Transverse colon (tissue), 4 donors: Measurements from ENCODE around the gene DNAJB5. TPM values are rescaled to one million over a fixed set of nuclear protein-coding genes. Genes with fewer than 3 reads are reported as not detected.

Source experiments
- DNase-seq: peaks from one replicate; pipeline ENCODE4 v3.0.0-alpha.2; 2019
- H3K27ac ChIP-seq, 4 donors: fragments of 200-600 bp; sonication (generic); 2 replicates each; pipeline ENCODE4 v1.5.1; 2016 to 2018; ENCODE audit warnings: inconsistent platforms in 4 of 4
- H3K27me3 ChIP-seq: fragments of 200-600 bp; sonication (generic); 2 replicates; pipeline ENCODE4 v1.5.1; 2017; ENCODE audit warnings: inconsistent platforms
- H3K36me3 ChIP-seq, 4 donors: fragments of 200-600 bp; sonication (generic); 2 replicates each; pipeline ENCODE4 v1.5.1; 2017 to 2019; ENCODE audit warnings: inconsistent platforms in 4 of 4
- H3K4me1 ChIP-seq, 4 donors: fragments of 200-600 bp; sonication (generic); 2 replicates each; pipeline ENCODE4 v1.5.1; 2017 to 2020; ENCODE audit warnings: inconsistent platforms in 4 of 4
- H3K4me3 ChIP-seq, 4 donors: fragments of 200-600 bp; sonication (generic); 1 replicate in 1 of 4; 2 replicates in 3 of 4; pipeline versions ENCODE4 v1.5.1 to v1.6.1; 2017 to 2019; ENCODE audit warnings: inconsistent platforms in 4 of 4
- H3K9me3 ChIP-seq, 2 donors: fragments of 200-600 bp; sonication (generic); 2 replicates each; pipeline ENCODE4 v1.5.1; 2017 to 2019; ENCODE audit warnings: inconsistent platforms in 2 of 2
- EP300 ChIP-seq: sonication (generic); formaldehyde crosslinking; IDR thresholded peaks from one replicate; pipeline ENCODE4 v1.6.1; 2017; ENCODE audit warnings: antibody characterized with exemption, low read depth
- POLR2A ChIP-seq: fragments of 450-650 bp; IDR thresholded peaks from one replicate; pipeline ENCODE4 v1.6.1; 2016; ENCODE audit warnings: antibody characterized with exemption, mild to moderate bottlenecking, moderate library complexity
- POLR2AphosphoS5 ChIP-seq, 3 donors: sonication (generic); formaldehyde crosslinking; IDR thresholded peaks; one replicate each; pipeline ENCODE4 v1.6.1; 2016; ENCODE audit warnings: antibody characterized with exemption in 3 of 3
- WGBS, 2 donors: methylation state at CpG; one replicate each; pipeline ENCODE4 v1.1.5; 2018; ENCODE audit warnings: low coverage in 1 of 2; 5-methylcytosine and 5-hydroxymethylcytosine counted together
- in situ Hi-C, 4 donors: fragments of 200-750 bp; cut with MboI; loops; one replicate each; pipeline versions ENCODE4 v1.15.0 to v1.15.1; 2017; ENCODE audit warnings: low sequenced_read_pairs in 3 of 4, low pct_ligation_motif_present in 1 of 4, low pct_unique_long_range_greater_than_20kb in 1 of 4
- intact Hi-C: fragments of 100-400 bp; cut with DNase I; formaldehyde crosslinking; loops from one replicate; pipeline ENCODE4 v1.15.1; 2023; ENCODE audit warnings: low total_unique reads
- total RNA-seq, 4 donors: library from RNA; depleted of rRNA; stranded (reverse); fragments of >200 nt; gene quantifications; one replicate each; pipeline ENCODE4 v1.1.0, GENCODE V29; 2016
- TF ChIP-seq, protein P1 (sequence below), 5 experiments: fragments of 200-600 bp in 3 of 5; fragments of 450-650 bp in 2 of 5; sonication (generic) in 3 of 5; IDR thresholded peaks; 1 replicate in 2 of 5; 2 replicates in 3 of 5; pipeline ENCODE4 v1.5.1; 2016 to 2017; ENCODE audit warnings: antibody characterized with exemption in 5 of 5, inconsistent platforms in 3 of 5, mild to moderate bottlenecking in 2 of 5, moderate library complexity in 1 of 5

The DNAJB5 gene
- total RNA-seq, 4 donors from 2014 or later: 4.1 to 22.5 (median 10.2) TPM

DNA sequence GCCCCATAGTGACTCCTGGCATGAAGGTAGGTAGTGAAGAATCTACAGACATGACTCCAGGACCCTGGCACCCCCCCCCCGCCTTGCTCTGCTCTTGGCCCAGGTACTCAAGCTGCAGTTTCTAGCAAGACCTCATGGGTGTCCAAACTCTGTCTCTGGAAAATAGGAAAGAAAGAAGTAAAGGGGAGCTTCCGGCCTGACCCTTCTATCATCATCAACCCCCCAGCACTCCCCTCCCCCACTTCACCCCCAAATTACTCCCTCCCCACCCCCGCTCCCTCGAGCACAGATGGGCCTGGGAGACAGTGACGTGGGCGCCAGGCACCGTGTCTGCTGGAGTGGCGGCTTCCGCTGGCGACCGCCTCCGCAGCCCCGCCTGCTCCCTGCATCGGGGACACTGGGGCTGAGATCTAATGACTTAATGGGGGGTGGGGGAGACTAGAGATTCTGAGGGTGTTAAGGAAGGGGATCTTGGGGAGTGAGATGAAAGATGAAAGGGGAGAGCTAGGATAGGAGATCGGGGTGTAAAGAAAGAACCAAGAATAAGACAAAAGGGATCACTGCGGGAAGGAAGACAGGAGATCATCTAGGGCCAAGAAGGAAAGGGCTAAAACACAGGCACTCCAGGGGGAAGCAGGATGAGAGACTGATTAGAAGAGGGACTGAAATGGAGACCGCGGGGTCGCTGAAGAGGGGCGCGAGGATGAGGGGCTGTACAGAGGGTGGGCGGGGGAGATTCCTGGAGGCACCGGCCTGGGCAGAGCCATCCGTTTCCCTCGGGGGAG, 1.1 kb upstream of the DNAJB5 start:
- TF ChIP-seq POLR2AphosphoS5 (IDR thresholded peaks at IDR 0.05) (no peak), EP300 (no peak), POLR2A (no peak)
- TF ChIP-seq, protein P1, sequence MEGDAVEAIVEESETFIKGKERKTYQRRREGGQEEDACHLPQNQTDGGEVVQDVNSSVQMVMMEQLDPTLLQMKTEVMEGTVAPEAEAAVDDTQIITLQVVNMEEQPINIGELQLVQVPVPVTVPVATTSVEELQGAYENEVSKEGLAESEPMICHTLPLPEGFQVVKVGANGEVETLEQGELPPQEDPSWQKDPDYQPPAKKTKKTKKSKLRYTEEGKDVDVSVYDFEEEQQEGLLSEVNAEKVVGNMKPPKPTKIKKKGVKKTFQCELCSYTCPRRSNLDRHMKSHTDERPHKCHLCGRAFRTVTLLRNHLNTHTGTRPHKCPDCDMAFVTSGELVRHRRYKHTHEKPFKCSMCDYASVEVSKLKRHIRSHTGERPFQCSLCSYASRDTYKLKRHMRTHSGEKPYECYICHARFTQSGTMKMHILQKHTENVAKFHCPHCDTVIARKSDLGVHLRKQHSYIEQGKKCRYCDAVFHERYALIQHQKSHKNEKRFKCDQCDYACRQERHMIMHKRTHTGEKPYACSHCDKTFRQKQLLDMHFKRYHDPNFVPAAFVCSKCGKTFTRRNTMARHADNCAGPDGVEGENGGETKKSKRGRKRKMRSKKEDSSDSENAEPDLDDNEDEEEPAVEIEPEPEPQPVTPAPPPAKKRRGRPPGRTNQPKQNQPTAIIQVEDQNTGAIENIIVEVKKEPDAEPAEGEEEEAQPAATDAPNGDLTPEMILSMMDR (IDR thresholded peaks at IDR 0.05): no peak
- no peaks in the 10 kb centered on the region for H3K36me3 ChIP-seq
- intact Hi-C loops (loop anchor here (10.0 kb wide), 1 partner anchor 84 kb away; no protein-coding TSS in a partner anchor), in situ Hi-C loops (loop anchor here in 2 of 4 donors (25.0 kb wide), 2 partner anchors 101 to 699 kb away; partner anchors contain the start of gene TPM2 (in 1 of the 2))
- no peaks in the 10 kb centered on the region for H3K27me3 ChIP-seq
- H3K4me1 ChIP-seq: peaks cover 21 to 38% (median 33%) of the 10 kb centered on the region in 4 donors
- H3K4me3 ChIP-seq: peak overlapping the region; percentile 21 to 92 (median 64)
- peak; percentile 37 for DNase-seq
- H3K27ac ChIP-seq: peak overlapping the region; percentile 61 to 94 (median 78)
- WGBS, 2 donors: 5 to 24% methylated on average over 11 to 25 of the region's 25 CpGs
- no peaks in the 10 kb centered on the region for H3K9me3 ChIP-seq

DNA sequence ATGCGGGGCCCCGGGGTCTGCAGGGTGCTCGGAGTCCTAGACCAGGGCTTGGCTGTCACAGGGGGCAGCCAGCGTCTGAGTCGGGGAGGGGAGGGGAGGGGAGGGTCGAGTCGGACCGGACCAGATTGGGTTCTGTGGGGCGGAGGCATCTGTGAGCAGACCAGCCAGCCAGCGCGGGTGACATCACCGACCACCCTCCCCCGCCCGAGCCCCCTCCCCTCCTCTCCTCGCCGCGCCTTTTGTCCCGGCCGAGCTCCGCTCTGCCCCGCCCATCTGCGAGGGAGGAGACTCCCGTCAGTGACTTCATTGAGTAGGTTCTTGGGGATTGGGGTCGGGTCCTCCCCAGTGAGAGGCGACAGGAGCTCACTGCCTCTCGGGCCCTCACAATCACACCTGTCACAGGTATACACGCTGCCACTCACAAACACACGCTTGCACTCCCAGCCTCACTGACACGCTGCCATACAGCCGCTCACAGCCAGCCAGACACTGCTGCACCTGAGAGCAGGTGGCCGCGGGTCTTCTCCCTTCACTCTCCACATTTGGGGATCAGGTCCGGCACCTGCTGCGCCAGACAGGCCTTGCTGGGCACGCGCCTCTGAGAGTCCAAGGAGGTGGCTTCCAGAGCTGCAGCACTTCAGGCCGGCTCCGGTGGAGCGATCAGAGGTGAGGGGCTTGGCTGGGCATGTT, 546 bp downstream of the DNAJB5 start:
- in situ Hi-C loops: loop anchor here in 2 of 4 donors (25.0 kb wide), 2 partner anchors 103 to 697 kb away; partner anchors contain the start of gene TPM2 (in 1 of the 2)
- H3K4me3 ChIP-seq: peak overlapping the region; percentile 56 to 97 (median 90)
- H3K4me1 ChIP-seq: peaks cover 22 to 53% (median 45%) of the 10 kb centered on the region in 4 donors
- DNase-seq: peak; percentile 63
- no peaks in the 10 kb centered on the region for H3K36me3 ChIP-seq
- intact Hi-C loops: loop anchor here (10.0 kb wide), 1 partner anchor 85 kb away; no protein-coding TSS in a partner anchor
- H3K27me3 ChIP-seq: no peaks in the 10 kb centered on the region
- no peaks in the 10 kb centered on the region for H3K9me3 ChIP-seq
- peak overlapping the region; percentile 90 to 96 (median 94) for H3K27ac ChIP-seq
- TF ChIP-seq EP300 (no peak), POLR2AphosphoS5 (IDR thresholded peaks at IDR 0.05) (peak in 2 of 3 donors; percentile 63 to 67), POLR2A (peak; percentile 19)
- TF ChIP-seq, protein P1 (IDR thresholded peaks at IDR 0.05): no peak
- WGBS, 2 donors: 6% methylated on average over 27 of the region's 39 CpGs; no CpG with 5 or more reads in 1 of the 2 donors

DNA sequence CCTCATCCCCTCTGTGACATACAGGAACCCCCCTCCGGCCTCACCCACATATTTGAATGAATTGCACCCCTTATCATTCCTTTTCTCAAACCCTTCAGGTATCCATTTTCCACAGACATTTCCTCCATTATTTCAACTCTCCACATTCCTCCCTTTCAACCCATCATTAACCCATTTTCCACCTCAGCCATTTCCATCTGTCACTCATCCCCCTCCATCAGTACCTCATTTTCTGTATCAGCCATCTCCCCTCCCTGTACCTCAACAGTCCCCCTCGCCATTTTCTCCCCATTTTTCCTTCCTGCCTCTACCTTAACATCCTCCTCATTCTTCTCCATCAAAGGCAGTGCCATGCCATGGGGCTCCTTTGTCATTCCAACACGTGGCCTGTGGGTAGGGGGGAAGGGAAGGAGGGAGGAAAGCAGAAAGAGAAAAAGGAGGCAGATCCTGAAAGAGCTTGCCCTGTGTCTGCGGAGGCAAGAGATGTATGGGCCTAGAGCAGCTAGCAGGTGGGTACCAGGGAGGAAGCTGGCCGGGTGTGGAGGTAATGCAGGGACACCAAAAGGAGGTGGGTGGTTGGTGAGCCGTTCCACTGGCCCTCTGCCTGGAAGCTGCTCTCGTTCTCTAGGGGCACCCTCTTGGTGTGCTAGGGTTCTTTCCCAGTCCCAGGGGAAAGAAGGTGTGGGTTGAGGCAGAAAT, 1.5 kb downstream of the DNAJB5 start:
- H3K36me3 ChIP-seq: no peaks in the 10 kb centered on the region
- H3K27me3 ChIP-seq: no peaks in the 10 kb centered on the region
- in situ Hi-C loops: loop anchor here in 2 of 4 donors (25.0 kb wide), 2 partner anchors 104 to 696 kb away; partner anchors contain the start of gene TPM2 (in 1 of the 2)
- TF ChIP-seq POLR2A: no peak
- TF ChIP-seq, protein P1 (IDR thresholded peaks at IDR 0.05): no peak
- TF ChIP-seq EP300: no peak
- no peak for TF ChIP-seq POLR2AphosphoS5 (IDR thresholded peaks at IDR 0.05)
- H3K27ac ChIP-seq: peak overlapping the region; percentile 90 to 96 (median 94)
- H3K4me1 ChIP-seq: peaks cover 22 to 59% (median 45%) of the 10 kb centered on the region in 4 donors
- DNase-seq: no peak
- WGBS, 2 donors: 58 to 61% methylated on average over 4 to 7 of the region's 7 CpGs
- H3K4me3 ChIP-seq: peak overlapping the region in 2 of 4 donors; percentile 89 to 92
- intact Hi-C loops: no loop called here
- no peaks in the 10 kb centered on the region for H3K9me3 ChIP-seq
